A673 (cell line): ENCODE measurements around the gene GPR15LG. TPM values are rescaled to one million over a fixed set of nuclear protein-coding genes. Genes with fewer than 3 reads are reported as not detected.

ENCODE experiments used
- BruUV-seq: library from RNA; stranded (reverse); fragments of 400-500 nt; replicated peaks from 2 replicates; lab custom pipeline; 2021; lab: Mats Ljungman, UMichigan
- CTCF ChIA-PET: fragments of 300-600 bp; sonication (Branson Sonifier 250); formaldehyde crosslinking; loops from one replicate; lab custom pipeline; 2022; ENCODE audit warnings: antibody characterized with exemption; lab: Charles Lee
- POLR2A ChIA-PET: fragments of 300-600 bp; sonication (Branson Sonifier 250); formaldehyde crosslinking; loops from one replicate; lab custom pipeline; 2022; ENCODE audit warnings: antibody characterized with exemption; ENCODE audit not compliant: low non-redundant PET; lab: Charles Lee
- DNase-seq: peaks from one replicate; pipeline ENCODE4 v3.0.0-alpha.2; 2015; ENCODE audit warnings: low spot score
- H3K27ac ChIP-seq: fragments of 200-600 bp; sonication (generic); 2 replicates; pipeline ENCODE4 v1.5.1; 2016; ENCODE audit warnings: mixed run types, low read depth, mild to moderate bottlenecking, mixed read lengths, antibody characterized with exemption, low read length; ENCODE audit not compliant: poor library complexity, severe bottlenecking
- H3K27me3 ChIP-seq: fragments of 200-600 bp; sonication (generic); replicated peaks from 2 replicates; pipeline ENCODE4 v1.6.1; 2017; ENCODE audit warnings: mixed run types, low read depth, mild to moderate bottlenecking, mixed read lengths, antibody characterized with exemption, low read length; ENCODE audit not compliant: insufficient read depth, poor library complexity
- H3K36me3 ChIP-seq: fragments of 200-600 bp; sonication (generic); 2 replicates; pipeline ENCODE4 v1.6.1; 2016; ENCODE audit warnings: mixed run types, mild to moderate bottlenecking, mixed read lengths, antibody characterized with exemption, low read length; ENCODE audit not compliant: insufficient read depth, poor library complexity, severe bottlenecking
- H3K4me1 ChIP-seq: fragments of 200-600 bp; sonication (generic); 2 replicates; pipeline ENCODE4 v1.6.1; 2017; ENCODE audit warnings: mixed run types, mild to moderate bottlenecking, mixed read lengths, antibody characterized with exemption, low read length; ENCODE audit not compliant: insufficient read depth, poor library complexity, severe bottlenecking
- H3K4me3 ChIP-seq: fragments of 200-600 bp; sonication (generic); 2 replicates; pipeline ENCODE4 v1.5.1; 2016; ENCODE audit warnings: low read depth, mixed run types, mild to moderate bottlenecking, mixed read lengths, low read length; ENCODE audit not compliant: poor library complexity, severe bottlenecking
- H3K9me3 ChIP-seq: fragments of 200-600 bp; sonication (generic); 2 replicates; pipeline ENCODE4 v1.6.1; 2016; ENCODE audit warnings: mixed run types, low read depth, mild to moderate bottlenecking, mixed read lengths, antibody characterized with exemption, low read length; ENCODE audit not compliant: poor library complexity, severe bottlenecking
- EZH2 ChIP-seq: fragments of 200-600 bp; sonication (generic); IDR thresholded peaks from 2 replicates; pipeline ENCODE4 v1.6.1; 2017; ENCODE audit warnings: borderline replicate concordance, low read depth, mild to moderate bottlenecking, mixed read lengths, antibody characterized with exemption, low read length; ENCODE audit not compliant: poor library complexity, severe bottlenecking
- intact Hi-C: fragments of 100-400 bp; cut with micrococcal nuclease; formaldehyde crosslinking; loops from one replicate; pipeline ENCODE4 v1.10.0; 2022; ENCODE audit not compliant: unreplicated experiment
- total RNA-seq: library from RNA; stranded (reverse); gene quantifications from 2 replicates; pipeline ENCODE4 v1.2.3, GENCODE V29; 2021
- TF ChIP-seq, protein P1 (sequence below): fragments of 300-800, 200-600 bp; sonication (generic); conservative IDR thresholded peaks from 2 replicates; pipeline ENCODE4 v1.5.1; 2017; ENCODE audit warnings: low read depth, mild to moderate bottlenecking, antibody characterized with exemption, low read length, moderate library complexity, mixed read lengths

GPR15LG gene
- total RNA-seq, 1 experiment from 2014 or later: not detected

DNA sequence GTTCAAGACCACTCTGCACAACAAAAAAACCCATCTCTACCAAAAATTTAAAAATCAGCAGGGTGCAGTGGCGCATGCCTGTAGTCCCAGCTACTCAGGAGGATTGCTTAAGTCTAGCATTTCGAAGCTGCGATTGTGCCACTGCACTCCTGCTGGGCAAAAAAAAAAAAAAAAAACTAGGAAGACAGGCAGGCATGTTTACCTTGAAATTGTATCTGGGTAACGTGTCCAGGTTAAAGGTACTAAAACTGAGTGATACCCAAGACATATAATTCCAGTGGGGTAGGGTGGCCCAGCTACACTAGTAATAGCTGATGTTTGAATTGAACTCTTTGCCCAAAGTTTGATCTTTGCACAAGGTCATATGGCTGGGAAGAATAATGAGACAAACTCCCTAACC lies 18.1 kb upstream of the GPR15LG start:
- POLR2A ChIA-PET: no interaction called here
- no peak overlapping the region for H3K27ac ChIP-seq
- no TSS peak for BruUV-seq
- H3K27me3 ChIP-seq: peaks cover 10% of the 10 kb centered on the region
- no peaks in the 10 kb centered on the region for H3K9me3 ChIP-seq
- DNase-seq: no peak
- peaks cover 38% of the 10 kb centered on the region for H3K36me3 ChIP-seq
- TF ChIP-seq, protein P1, sequence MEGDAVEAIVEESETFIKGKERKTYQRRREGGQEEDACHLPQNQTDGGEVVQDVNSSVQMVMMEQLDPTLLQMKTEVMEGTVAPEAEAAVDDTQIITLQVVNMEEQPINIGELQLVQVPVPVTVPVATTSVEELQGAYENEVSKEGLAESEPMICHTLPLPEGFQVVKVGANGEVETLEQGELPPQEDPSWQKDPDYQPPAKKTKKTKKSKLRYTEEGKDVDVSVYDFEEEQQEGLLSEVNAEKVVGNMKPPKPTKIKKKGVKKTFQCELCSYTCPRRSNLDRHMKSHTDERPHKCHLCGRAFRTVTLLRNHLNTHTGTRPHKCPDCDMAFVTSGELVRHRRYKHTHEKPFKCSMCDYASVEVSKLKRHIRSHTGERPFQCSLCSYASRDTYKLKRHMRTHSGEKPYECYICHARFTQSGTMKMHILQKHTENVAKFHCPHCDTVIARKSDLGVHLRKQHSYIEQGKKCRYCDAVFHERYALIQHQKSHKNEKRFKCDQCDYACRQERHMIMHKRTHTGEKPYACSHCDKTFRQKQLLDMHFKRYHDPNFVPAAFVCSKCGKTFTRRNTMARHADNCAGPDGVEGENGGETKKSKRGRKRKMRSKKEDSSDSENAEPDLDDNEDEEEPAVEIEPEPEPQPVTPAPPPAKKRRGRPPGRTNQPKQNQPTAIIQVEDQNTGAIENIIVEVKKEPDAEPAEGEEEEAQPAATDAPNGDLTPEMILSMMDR: no peak
- TF ChIP-seq EZH2: no peak
- CTCF ChIA-PET: no interaction called here
- H3K4me1 ChIP-seq: no peaks in the 10 kb centered on the region
- intact Hi-C loops: no loop called here
- H3K4me3 ChIP-seq: no peak overlapping the region

- Histone ChIP-seq H3K27me3 (peaks cover 10% of the 10 kb centered on the region), H3K27ac (no peak overlapping the region), H3K4me3 (no peak overlapping the region), H3K36me3 (peaks cover 33% of the 10 kb centered on the region), H3K9me3 (no peaks in the 10 kb centered on the region), H3K4me1 (no peaks in the 10 kb centered on the region)
- ChIA-PET POLR2A (no interaction called here), CTCF (no interaction called here)
- intact Hi-C loops: no loop called here
- BruUV-seq: no TSS peak
- no peak for DNase-seq
- TF ChIP-seq EZH2: no peak
- TF ChIP-seq, protein P1: no peak
Observed at GRCh38 chr10:84156009-84156408, 17.6 kb upstream of the GPR15LG start.

GRCh38 chr10:84156768-84157167 lies 16.8 kb upstream of the GPR15LG start:
- H3K9me3 ChIP-seq: no peaks in the 10 kb centered on the region
- no peak for DNase-seq
- no TSS peak for BruUV-seq
- no peaks in the 10 kb centered on the region for H3K4me1 ChIP-seq
- no peak overlapping the region for H3K4me3 ChIP-seq
- H3K27ac ChIP-seq: no peak overlapping the region
- ChIA-PET POLR2A (no interaction called here), CTCF (no interaction called here)
- peaks cover 26% of the 10 kb centered on the region for H3K36me3 ChIP-seq
- H3K27me3 ChIP-seq: peaks cover 10% of the 10 kb centered on the region
- intact Hi-C loops: no loop called here
- TF ChIP-seq EZH2: no peak
- TF ChIP-seq, protein P1: no peak
